ENCODE data around the gene ADARB1. TPM values are rescaled to one million over a fixed set of nuclear protein-coding genes. Genes with fewer than 3 reads are reported as not detected.

ADARB1 gene
- total and polyA plus RNA-seq, 9 of the 15 experiments (the other 6 are each of a cell fraction or from before 2014, with no cell fraction given) = 6.7 to 16.0 (median 8.3) TPM

DNA sequence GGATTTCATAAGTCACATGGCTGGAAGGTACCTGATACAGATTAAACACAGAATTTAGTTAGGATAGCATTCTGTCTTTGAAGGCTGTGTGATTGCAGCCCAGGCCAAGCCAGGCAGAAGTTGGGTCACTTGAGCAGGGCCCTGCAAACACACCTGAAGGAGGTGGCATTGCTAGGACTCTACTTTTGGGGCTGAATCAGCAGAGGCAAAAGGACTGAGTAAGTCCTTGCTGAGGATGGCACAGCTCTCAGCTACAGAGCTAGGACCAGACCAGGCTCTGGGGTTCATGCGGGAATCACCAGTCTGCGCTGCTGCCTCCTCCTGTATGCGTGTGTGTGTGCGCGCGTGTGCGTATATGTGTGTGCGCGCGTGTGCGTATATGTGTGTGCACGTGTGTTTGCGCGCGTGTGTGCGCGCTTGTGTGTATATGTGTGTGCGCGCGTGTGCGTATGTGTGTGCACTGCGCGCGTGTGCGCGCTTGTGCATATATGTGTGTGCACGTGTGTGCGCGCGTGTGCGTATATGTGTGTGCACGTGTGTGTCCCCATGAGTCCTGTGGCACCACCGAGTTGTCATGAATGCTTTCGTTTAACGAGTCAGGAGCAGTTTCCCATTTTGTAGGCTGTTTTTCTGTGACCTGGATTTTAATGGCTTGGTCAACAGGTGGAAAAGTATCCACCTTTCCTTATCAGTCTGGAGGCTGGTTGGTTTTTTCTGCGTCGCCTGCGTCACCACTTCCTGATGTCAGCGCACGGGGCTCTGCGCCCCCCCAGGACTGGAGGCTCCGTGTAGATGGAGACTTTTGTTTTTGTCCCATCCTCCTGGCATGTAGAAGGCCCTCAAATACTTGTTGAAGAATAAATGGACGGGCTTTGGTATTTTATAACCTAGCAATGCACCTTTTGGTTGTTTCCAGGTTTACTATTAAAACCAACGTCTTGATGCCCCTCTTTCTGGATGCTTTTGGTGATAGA is 34.7 kb downstream of the ADARB1 start:
- intact Hi-C loops (cut with micrococcal nuclease) = no loop called here
- TF ChIP-seq CBX3 (IDR thresholded peaks at IDR 0.05; ENCODE audit: borderline replicate concordance in 1 of 2, low read length in 2 of 2) = no peak
- TF ChIP-seq, protein P1, sequence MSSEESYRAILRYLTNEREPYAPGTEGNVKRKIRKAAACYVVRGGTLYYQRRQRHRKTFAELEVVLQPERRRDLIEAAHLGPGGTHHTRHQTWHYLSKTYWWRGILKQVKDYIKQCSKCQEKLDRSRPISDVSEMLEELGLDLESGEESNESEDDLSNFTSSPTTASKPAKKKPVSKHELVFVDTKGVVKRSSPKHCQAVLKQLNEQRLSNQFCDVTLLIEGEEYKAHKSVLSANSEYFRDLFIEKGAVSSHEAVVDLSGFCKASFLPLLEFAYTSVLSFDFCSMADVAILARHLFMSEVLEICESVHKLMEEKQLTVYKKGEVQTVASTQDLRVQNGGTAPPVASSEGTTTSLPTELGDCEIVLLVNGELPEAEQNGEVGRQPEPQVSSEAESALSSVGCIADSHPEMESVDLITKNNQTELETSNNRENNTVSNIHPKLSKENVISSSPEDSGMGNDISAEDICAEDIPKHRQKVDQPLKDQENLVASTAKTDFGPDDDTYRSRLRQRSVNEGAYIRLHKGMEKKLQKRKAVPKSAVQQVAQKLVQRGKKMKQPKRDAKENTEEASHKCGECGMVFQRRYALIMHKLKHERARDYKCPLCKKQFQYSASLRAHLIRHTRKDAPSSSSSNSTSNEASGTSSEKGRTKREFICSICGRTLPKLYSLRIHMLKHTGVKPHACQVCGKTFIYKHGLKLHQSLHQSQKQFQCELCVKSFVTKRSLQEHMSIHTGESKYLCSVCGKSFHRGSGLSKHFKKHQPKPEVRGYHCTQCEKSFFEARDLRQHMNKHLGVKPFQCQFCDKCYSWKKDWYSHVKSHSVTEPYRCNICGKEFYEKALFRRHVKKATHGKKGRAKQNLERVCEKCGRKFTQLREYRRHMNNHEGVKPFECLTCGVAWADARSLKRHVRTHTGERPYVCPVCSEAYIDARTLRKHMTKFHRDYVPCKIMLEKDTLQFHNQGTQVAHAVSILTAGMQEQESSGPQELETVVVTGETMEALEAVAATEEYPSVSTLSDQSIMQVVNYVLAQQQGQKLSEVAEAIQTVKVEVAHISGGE (CRISPR knock-in tag; IDR thresholded peaks at IDR 0.05) = peak in 1 of 3 experiments; percentile 46; a peak in 1 of 6 replicates
- TF ChIP-seq, protein P2, sequence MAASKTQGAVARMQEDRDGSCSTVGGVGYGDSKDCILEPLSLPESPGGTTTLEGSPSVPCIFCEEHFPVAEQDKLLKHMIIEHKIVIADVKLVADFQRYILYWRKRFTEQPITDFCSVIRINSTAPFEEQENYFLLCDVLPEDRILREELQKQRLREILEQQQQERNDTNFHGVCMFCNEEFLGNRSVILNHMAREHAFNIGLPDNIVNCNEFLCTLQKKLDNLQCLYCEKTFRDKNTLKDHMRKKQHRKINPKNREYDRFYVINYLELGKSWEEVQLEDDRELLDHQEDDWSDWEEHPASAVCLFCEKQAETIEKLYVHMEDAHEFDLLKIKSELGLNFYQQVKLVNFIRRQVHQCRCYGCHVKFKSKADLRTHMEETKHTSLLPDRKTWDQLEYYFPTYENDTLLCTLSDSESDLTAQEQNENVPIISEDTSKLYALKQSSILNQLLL (CRISPR knock-in tag; IDR thresholded peaks at IDR 0.05; ENCODE audit: borderline replicate concordance) = peak; percentile 74; the same call in 1 of the 2 replicates
- TF ChIP-seq, protein P3, sequence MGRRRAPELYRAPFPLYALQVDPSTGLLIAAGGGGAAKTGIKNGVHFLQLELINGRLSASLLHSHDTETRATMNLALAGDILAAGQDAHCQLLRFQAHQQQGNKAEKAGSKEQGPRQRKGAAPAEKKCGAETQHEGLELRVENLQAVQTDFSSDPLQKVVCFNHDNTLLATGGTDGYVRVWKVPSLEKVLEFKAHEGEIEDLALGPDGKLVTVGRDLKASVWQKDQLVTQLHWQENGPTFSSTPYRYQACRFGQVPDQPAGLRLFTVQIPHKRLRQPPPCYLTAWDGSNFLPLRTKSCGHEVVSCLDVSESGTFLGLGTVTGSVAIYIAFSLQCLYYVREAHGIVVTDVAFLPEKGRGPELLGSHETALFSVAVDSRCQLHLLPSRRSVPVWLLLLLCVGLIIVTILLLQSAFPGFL (CRISPR knock-in tag; IDR thresholded peaks at IDR 0.05) = no peak
- TF ChIP-seq RHOXF2B (CRISPR knock-in tag; conservative IDR thresholded peaks at IDR 0.05) = no peak
- TF ChIP-seq, protein P4, sequence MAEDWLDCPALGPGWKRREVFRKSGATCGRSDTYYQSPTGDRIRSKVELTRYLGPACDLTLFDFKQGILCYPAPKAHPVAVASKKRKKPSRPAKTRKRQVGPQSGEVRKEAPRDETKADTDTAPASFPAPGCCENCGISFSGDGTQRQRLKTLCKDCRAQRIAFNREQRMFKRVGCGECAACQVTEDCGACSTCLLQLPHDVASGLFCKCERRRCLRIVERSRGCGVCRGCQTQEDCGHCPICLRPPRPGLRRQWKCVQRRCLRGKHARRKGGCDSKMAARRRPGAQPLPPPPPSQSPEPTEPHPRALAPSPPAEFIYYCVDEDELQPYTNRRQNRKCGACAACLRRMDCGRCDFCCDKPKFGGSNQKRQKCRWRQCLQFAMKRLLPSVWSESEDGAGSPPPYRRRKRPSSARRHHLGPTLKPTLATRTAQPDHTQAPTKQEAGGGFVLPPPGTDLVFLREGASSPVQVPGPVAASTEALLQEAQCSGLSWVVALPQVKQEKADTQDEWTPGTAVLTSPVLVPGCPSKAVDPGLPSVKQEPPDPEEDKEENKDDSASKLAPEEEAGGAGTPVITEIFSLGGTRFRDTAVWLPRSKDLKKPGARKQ (CRISPR knock-in tag; IDR thresholded peaks at IDR 0.05) = peak; percentile 91
- TF ChIP-seq ARID2 (IDR thresholded peaks at IDR 0.05) = 0 out of 2 replicates have a peak, but pooled peaks have one; percentile 24
- TF ChIP-seq MCM5 (IDR thresholded peaks at IDR 0.05; ENCODE audit: low read depth) = no peak
- TF ChIP-seq CEBPG (CRISPR knock-in tag; IDR thresholded peaks at IDR 0.05) = no peak
- no peak for TF ChIP-seq CEBPG (tag; conservative IDR thresholded peaks at IDR 0.05 in 1 of 2, IDR thresholded peaks at IDR 0.05 in 1 of 2)
- TF ChIP-seq FOXJ3 (CRISPR knock-in tag; IDR thresholded peaks at IDR 0.05) = no peak
- no peak for TF ChIP-seq HOXB6 (CRISPR knock-in tag; IDR thresholded peaks at IDR 0.05; ENCODE audit: borderline replicate concordance)

More for the DNA sequence above, 34.7 kb downstream of the ADARB1 start:
- H3K9me3 ChIP-seq (replicated peaks; ENCODE audit: control insufficient read depth, insufficient read depth, low read depth, low read length) = no peaks in the 10 kb centered on the region
- H3K9ac ChIP-seq (ENCODE audit: insufficient read depth in 1 of 2, low read depth in 2 of 2, low read length in 2 of 2) = no peak overlapping the region
- no peak for ATAC-seq
- H3K4me1 ChIP-seq (replicated peaks in 1 of 2; ENCODE audit: control insufficient read depth in 2 of 2, insufficient read depth in 2 of 2, low read length in 2 of 2) = peaks cover 18 to 38% of the 10 kb centered on the region in 2 experiments
- POLR2A ChIA-PET = interaction anchor here (0.6 to 1.0 kb wide), 3 partner anchors 8 to 178 kb away, joined by 3 read pairs; partner anchors contain the start of gene POFUT2
- no peak overlapping the region for H3K4me2 ChIP-seq (ENCODE audit: insufficient read depth, low read length)
- H3K4me3 ChIP-seq = no peak overlapping the region
- H2AFZ ChIP-seq (ENCODE audit: low read depth, low read length) = peak overlapping the region; percentile 37; the same call in 1 of the 2 replicates
- H3K79me2 ChIP-seq (ENCODE audit: control insufficient read depth, insufficient read depth, low read length) = peaks cover 12% of the 10 kb centered on the region; the same call in 2 of the 3 replicates
- in situ Hi-C loops (cut with MboI) = no loop called here
- DNase-seq (ENCODE audit: extremely low read depth in 1 of 4, low spot score in 3 of 4) = no peak
- H3K27ac ChIP-seq (ENCODE audit: extremely low read depth, low read depth, low read length) = no peak overlapping the region
- no peak for FAIRE-seq
- H3K9me1 ChIP-seq (ENCODE audit: control insufficient read depth, insufficient read depth, low read length) = no peaks in the 10 kb centered on the region
- BruUV-seq (replicated peaks) = no TSS peak
- no peaks in the 10 kb centered on the region for H3K36me3 ChIP-seq (ENCODE audit: control insufficient read depth, insufficient read depth, low read length)
- no peaks in the 10 kb centered on the region for H4K20me1 ChIP-seq (replicated peaks; ENCODE audit: control insufficient read depth, insufficient read depth, low read length)
- 88% methylated on average over 44 of the region's 44 CpGs for whole genome bisulfite sequencing (ENCODE audit: insufficient coverage, low coverage, missing lambda C conversion rate)
- H3K27me3 ChIP-seq (ENCODE audit: control insufficient read depth in 2 of 2, insufficient read depth in 2 of 2, low read length in 2 of 2) = no peaks in the 10 kb centered on the region
- CTCF ChIA-PET (ENCODE audit: low intra/inter-chr PET ratio) = no interaction called here

Measured in K562 (cell line).